IMR-90 (cell line): ENCODE measurements around the gene NOP14.

Experiments used
- CEBPB ChIP-seq: IDR thresholded peaks from 2 replicates; pipeline ENCODE4 v1.6.1; 2012; ENCODE audit warnings: low read depth, low read length, improper control_type of control experiment
- CTCF ChIP-seq: conservative IDR thresholded peaks from 2 replicates; pipeline ENCODE4 v1.5.1; 2012; ENCODE audit warnings: mild to moderate bottlenecking, low read depth, low read length, improper control_type of control experiment
- MAZ ChIP-seq: IDR thresholded peaks from 2 replicates; pipeline ENCODE4 v1.6.1; 2012; ENCODE audit warnings: low read depth, mild to moderate bottlenecking, low read length, improper control_type of control experiment, moderate library complexity, borderline replicate concordance
- POLR2A ChIP-seq: IDR thresholded peaks from 2 replicates; pipeline ENCODE4 v1.6.1; 2012; ENCODE audit warnings: mild to moderate bottlenecking, low read depth, low read length

GRCh38 chr4:2902126-2902525 is 61.1 kb downstream of the NOP14 start:
- TF ChIP-seq CTCF (no peak), MAZ (no peak), CEBPB (no peak), POLR2A (no peak)
